HG02852 (cell line): ENCODE results near the gene RSRC1.
"Not testable (repeated sequence)": the region's sequence is repeated elsewhere in the genome, so short reads cannot be mapped to it uniquely, and the experiment has no call there.

Experiments
- ATAC-seq: cut with Tn5 transposase; IDR thresholded peaks from one replicate; pipeline ENCODE4 v1.9.1; 2021; ENCODE audit warnings: mild to moderate bottlenecking, moderate library complexity; ENCODE audit not compliant: unreplicated experiment

The RSRC1 gene

GRCh38 chr3:158384019-158384418 is 274.1 kb downstream of the RSRC1 start:
- peak; percentile 84 for ATAC-seq

DNA sequence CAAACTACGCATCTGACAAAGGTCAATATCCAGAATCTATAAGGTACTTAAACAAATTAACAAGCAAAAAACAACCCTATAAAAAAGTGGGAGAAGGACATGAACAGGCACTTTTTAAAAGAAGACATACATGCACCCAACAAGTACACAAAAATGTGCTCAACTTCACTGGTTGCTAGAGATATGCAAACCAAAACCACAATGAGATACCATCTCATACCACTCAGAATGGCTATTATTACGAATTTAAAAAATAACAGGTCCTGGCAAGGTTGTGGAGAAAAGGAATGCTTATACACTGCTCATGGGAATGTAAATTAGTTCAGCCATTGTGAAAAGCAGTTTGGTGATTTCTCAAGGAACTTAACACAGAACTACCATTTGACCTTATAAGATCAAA is 285.5 kb downstream of the RSRC1 start:
- no peak for ATAC-seq

DNA sequence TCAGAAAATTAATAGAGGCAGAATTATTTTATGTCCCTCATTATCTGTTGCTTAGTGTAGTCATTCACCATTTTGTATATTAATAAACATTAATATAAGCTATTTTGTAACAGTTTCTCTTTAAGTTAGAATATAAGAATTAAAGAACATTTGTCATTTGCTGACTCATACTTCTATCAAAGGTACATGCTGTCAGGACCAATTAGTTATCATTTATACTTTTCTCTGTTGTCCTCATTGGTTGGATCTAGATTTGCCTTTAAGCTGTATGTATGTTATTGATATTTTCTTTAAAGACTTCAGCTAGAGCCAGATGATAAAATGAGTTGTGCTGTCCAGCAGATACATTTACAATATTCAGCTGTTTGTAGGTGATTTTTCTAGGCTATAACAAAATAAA is 292.7 kb downstream of the RSRC1 start:
- ATAC-seq: no peak

DNA sequence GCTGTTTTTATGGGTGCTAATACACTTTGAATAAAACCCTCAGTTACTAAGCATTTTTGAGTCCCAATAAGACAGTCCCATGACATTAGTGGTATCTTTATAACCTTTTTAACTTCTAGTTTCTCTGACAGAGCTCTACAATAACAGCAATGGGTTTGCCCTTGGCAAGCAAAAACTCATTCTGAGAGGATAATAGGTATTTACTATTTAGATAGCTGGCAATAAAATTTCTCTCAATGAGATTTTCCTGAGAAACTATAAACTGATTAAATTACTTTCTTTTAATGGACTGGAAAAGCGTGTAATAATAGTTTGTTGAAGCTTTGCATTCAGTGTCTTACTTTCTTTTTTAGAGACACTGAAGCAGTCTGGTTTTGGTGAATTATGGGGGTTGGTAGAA is 293.1 kb downstream of the RSRC1 start:
- ATAC-seq: no peak

- no peak for ATAC-seq
Measured at GRCh38 chr3:158404131-158404718, 294.3 kb downstream of the RSRC1 start.

- no peak for ATAC-seq
Measured at GRCh38 chr3:158405507-158405906, 295.6 kb downstream of the RSRC1 start.

- no peak for ATAC-seq
Measured at GRCh38 chr3:158407844-158408517, 298.1 kb downstream of the RSRC1 start.

DNA sequence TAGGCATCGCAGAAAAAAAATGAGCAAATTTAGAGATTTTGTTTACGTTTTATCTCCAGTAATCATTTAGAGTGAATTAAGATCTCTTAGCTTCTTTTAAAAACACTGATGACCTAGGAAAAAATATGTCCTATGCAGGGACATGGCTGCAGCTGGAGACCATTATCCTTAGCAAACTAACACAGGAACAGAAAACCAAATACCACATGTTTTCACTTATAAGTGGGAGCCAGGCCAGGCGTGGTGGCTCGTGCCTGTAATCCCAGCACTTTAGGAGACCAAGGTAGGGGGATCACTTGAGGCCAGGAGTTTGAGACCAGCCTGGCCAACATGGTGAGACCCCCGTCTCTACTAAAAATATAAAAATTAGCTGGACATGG is 298.6 kb downstream of the RSRC1 start:
- ATAC-seq: not testable (repeated sequence)

DNA sequence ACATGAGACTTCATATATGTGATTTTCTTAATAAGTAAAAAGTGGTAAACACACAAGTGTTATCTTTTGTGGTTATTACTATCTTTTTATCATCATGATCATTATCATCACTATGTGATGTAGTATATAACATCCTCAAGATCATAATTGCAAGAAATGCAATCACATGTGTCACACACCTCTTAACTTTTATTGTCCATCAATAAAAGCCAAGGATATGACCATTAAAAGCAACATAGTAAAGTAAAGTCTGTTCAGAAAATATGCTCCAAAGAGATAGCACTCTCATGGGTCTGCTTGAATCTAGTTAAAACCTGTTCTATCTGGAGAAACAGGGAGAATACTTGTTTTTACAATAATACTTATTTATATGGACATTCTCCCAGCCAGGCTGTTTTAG is 308.1 kb downstream of the RSRC1 start:
- ATAC-seq: no peak

DNA sequence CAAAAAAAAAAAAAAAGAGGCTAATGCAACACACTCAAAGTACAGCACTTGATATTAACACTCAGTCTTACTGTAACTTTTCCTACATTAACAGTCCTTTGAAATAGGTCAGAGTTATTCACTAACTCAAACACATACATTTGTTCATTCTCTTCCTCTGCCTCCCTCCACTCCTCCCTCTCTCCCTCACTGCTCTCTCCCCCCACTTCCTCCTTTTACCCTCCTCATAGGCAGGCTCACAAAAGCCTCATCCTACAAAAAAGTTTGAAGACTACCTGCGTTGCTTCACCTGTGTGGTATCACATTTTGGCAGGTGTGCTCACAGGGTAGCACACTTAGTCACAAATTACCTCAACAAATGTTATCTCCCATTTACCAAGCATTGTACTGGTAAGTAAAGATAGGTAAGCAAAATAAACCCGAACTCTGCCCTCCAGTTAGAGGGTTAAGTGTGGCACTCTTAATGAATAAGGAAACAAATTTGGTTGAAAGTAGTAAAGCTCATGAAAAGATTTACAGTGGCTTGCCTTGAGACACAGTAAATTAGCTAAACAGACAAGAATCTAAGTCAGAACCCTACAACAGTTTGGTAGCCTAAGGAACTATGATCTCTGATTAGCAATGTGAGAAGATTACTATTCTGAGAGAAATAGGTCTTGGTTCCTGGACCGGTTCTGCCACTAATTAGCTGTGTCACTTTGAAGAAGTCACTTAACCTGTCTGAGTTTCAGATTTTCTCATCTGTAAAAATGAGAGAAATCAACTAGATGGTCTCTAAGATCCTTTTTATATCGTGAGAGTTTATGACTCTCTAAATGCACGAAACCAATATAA is 310.1 kb downstream of the RSRC1 start:
- ATAC-seq: no peak

GRCh38 chr3:158420654-158421396 is 310.9 kb downstream of the RSRC1 start:
- peak; percentile 96 for ATAC-seq

GRCh38 chr3:158430448-158430847 is 320.6 kb downstream of the RSRC1 start:
- ATAC-seq: no peak

DNA sequence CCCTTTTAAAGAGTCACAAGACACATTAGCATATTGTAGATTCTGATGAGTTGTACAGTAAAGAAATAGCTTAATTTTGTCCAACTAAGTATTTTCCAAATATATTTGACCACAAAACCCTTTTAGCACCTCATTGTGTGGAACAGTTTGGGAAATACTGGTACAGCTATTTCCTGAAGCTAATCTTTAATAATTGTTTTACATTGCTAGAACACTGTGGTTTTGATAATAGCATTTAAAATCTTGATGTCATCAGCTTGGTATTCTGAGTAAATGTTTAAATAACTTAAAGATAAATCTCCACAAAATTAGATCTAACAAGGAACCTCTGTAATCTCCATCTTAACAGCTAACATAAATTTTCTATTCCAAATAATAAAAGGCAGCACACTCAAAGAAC is 321.1 kb downstream of the RSRC1 start:
- no peak for ATAC-seq

DNA sequence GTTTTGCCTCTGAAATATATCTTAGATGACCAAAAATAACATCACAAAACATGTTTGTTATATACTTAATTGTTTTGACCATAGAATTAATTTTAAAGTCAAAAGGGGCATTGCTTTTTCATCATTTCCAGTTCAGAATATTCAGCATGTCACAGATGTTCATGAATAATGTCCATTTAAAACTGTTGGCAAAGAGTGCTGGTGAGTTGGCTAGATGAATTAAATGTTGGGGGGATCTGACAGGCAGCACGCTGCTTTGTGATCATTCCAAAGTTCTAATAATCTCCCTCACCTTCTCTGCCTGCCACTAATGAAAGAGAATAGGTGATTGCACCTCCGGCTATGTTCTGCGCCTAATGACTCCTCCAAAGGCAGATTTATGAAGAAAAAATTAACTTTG is 321.9 kb downstream of the RSRC1 start:
- no peak for ATAC-seq

GRCh38 chr3:158434412-158435038 is 324.6 kb downstream of the RSRC1 start:
- peak; percentile 95 for ATAC-seq

DNA sequence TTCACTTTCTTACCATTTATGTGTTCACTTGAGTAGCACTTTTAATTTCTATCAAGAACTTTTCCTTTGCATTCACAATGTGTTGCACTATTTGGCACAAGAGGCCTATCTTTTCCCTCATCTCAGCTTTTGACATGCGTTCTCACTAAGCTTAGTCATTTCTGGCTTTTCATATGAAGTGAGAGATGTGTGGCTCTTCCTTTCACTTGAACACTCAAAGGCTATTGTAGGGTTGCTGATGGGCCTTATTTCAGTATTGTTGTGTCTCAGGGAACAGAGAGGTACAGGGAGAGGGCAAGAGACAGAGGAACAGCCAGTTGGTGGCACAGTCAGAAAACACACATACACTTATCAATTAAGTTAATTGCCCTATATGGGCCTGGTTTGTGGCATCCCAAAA is 333.7 kb downstream of the RSRC1 start:
- peak; percentile 99 for ATAC-seq

- no peak for ATAC-seq
Measured at GRCh38 chr3:158447408-158447807, 337.5 kb downstream of the RSRC1 start.

DNA sequence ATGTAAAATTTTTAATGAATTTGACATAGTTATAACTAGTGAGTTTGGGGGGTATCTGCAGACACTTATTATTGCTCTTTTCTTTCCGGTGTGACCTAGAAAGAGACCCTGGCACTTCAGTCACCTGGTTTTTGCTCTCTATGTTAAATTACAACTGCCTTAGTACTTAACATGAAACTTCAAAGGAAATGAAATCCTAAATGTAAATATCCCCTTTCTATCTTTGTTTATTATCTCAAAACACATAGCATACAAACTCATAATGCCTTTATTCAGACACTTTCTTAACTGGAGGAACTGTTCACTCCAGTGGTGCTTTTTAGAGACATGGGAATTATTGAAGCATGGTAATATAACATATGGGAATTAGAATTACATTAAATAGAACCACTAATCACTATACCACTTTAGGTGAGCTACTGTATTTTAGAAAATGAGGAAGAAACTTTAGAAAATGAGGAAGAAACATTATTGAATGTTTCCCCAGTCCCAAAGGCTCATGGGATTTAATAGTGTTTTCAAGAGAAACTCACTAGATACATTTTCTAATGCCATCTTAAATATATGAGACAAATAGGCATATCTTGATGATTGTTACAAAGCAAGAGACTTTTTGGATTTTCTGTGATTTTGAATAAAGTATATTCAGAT is 341.6 kb downstream of the RSRC1 start:
- ATAC-seq: no peak

DNA sequence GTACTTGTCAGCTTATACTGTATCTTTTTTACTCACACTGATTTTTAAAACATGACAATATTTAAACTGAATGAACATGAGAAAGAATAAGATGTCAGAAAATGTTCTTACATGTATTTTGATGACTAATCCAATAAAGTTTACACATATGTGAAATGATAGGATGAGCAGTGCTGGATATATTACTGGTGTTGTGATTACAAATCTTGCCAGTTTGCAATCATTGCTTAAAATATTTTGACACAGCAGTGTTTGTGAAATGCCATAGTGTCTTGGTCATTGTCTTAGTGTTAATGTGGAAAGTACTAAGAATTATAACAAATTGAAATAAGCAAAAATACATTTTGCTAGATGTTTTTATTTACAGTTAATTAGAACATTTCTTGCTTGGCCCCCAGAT is 342.4 kb downstream of the RSRC1 start:
- ATAC-seq: no peak

GRCh38 chr3:158453004-158453403 is 343.1 kb downstream of the RSRC1 start:
- ATAC-seq: no peak
